HCT116 (cell line): ENCODE results near the gene CPSF2. TPM values are rescaled to one million over a fixed set of nuclear protein-coding genes. Genes with fewer than 3 reads are reported as not detected.

Experiments
- ATAC-seq: fragments of 200-7000 bp; cut with Tn5 transposase; 2 replicates; pipeline ENCODE4 v1.9.1; 2020; ENCODE audit warnings: mild to moderate bottlenecking, moderate library complexity
- BruUV-seq: library from RNA; stranded (reverse); fragments of 400-500 nt; replicated peaks from 2 replicates; lab custom pipeline; 2021; lab: Mats Ljungman, UMichigan
- CTCF ChIA-PET: fragments of 300-600 bp; sonication (Branson Sonifier 250); formaldehyde crosslinking; loops from one replicate; lab custom pipeline; 2021; ENCODE audit warnings: antibody characterized with exemption; lab: Charles Lee
- POLR2A ChIA-PET: fragments of 300-600, 350-600 bp; sonication (Branson Sonifier 250); formaldehyde crosslinking; loops from one replicate; lab custom pipeline; 2021; ENCODE audit warnings: antibody characterized with exemption; lab: Charles Lee
- RAD21 ChIA-PET, 2 experiments: fragments of 300-600 bp; sonication (Branson Sonifier 250); formaldehyde crosslinking; loops; one replicate each; lab custom pipeline; 2023; ENCODE audit warnings: low total read pairs in 2 of 2; ENCODE audit not compliant: uncharacterized antibody in 2 of 2, unreplicated experiment in 2 of 2, low non-redundant PET in 1 of 2; lab: Charles Lee
- DNase-seq: peaks from one replicate; pipeline ENCODE4 v3.0.0-alpha.2; 2010; ENCODE audit warnings: low read depth, low spot score
- H2AFZ ChIP-seq: fragments of 200-600 bp; shearing (Covaris generic), sonication (generic); 2 replicates; pipeline ENCODE4 v1.6.1; 2017; ENCODE audit warnings: low read depth, mixed run types, mixed read lengths, antibody characterized with exemption, low read length; ENCODE audit not compliant: poor library complexity, severe bottlenecking
- H3K27ac ChIP-seq: 2 replicates; pipeline ENCODE4 v1.5.1; 2012; ENCODE audit warnings: low read depth, low read length
- H3K27me3 ChIP-seq: fragments of 200-600 bp; sonication (generic); 2 replicates; pipeline ENCODE4 v1.6.1; 2016; ENCODE audit warnings: mixed run types, low read length, mixed read lengths; ENCODE audit not compliant: insufficient read depth
- H3K36me3 ChIP-seq, 2 experiments: fragments of 200-500 bp in 1 of 2; fragments of 200-600 bp in 1 of 2; sonication (Bioruptor generic) in 1 of 2; sonication (generic) in 1 of 2; 2 replicates each; pipeline versions ENCODE4 v1.5.1 to v1.6.1; 2014 to 2016; ENCODE audit warnings: low read length in 2 of 2, inconsistent platforms in 1 of 2, mixed read lengths in 1 of 2, mixed run types in 1 of 2; ENCODE audit not compliant: insufficient read depth in 2 of 2, control insufficient read depth in 1 of 2
- H3K4me1 ChIP-seq, 2 experiments: fragments of 200-600 bp in 1 of 2; sonication (generic) in 1 of 2; 2 replicates each; pipeline versions ENCODE4 v1.5.1 to v1.6.1; 2012 to 2017; ENCODE audit warnings: low read length in 2 of 2, inconsistent platforms in 1 of 2, mild to moderate bottlenecking in 1 of 2, mixed read lengths in 1 of 2, mixed run types in 1 of 2, moderate library complexity in 1 of 2; ENCODE audit not compliant: insufficient read depth in 2 of 2, control insufficient read depth in 1 of 2
- H3K4me2 ChIP-seq: fragments of 200-600 bp; sonication (generic); 2 replicates; pipeline ENCODE4 v1.6.1; 2017; ENCODE audit warnings: mixed run types, low read length, mixed read lengths
- H3K4me3 ChIP-seq, 2 experiments: fragments of 200-600 bp in 1 of 2; sonication (generic) in 1 of 2; replicated peaks in 1 of 2; 2 replicates each; pipeline ENCODE4 v1.5.1; 2011 to 2016; ENCODE audit warnings: low read length in 2 of 2, control low read depth in 1 of 2, low read depth in 1 of 2, mild to moderate bottlenecking in 1 of 2, mixed read lengths in 1 of 2, mixed run types in 1 of 2
- H3K79me2 ChIP-seq: fragments of 200-600 bp; sonication (generic); 2 replicates; pipeline ENCODE4 v1.6.1; 2017; ENCODE audit warnings: mild to moderate bottlenecking, mixed run types, low read length, moderate library complexity, mixed read lengths; ENCODE audit not compliant: insufficient read depth
- H3K9ac ChIP-seq: fragments of 200-600 bp; sonication (generic); 2 replicates; pipeline ENCODE4 v1.6.1; 2016; ENCODE audit warnings: low read length, mixed read lengths
- H3K9me2 ChIP-seq: fragments of 200-600 bp; sonication (generic), shearing (Covaris generic); 2 replicates; pipeline ENCODE4 v1.6.1; 2017; ENCODE audit warnings: mixed run types, mild to moderate bottlenecking, moderate library complexity; ENCODE audit not compliant: insufficient read depth
- H3K9me3 ChIP-seq, 2 experiments: fragments of 200-500 bp in 1 of 2; fragments of 200-600 bp in 1 of 2; sonication (Bioruptor generic) in 1 of 2; sonication (generic) in 1 of 2; 2 replicates each; pipeline ENCODE4 v1.6.1; 2014 to 2017; ENCODE audit warnings: low read length in 2 of 2, mixed read lengths in 2 of 2, inconsistent platforms in 1 of 2, low read depth in 1 of 2, mild to moderate bottlenecking in 1 of 2, mixed run types in 1 of 2, moderate library complexity in 1 of 2; ENCODE audit not compliant: control insufficient read depth in 1 of 2, insufficient read depth in 1 of 2
- H4K20me1 ChIP-seq: fragments of 200-600 bp; sonication (generic), shearing (Covaris generic); 2 replicates; pipeline ENCODE4 v1.6.1; 2017; ENCODE audit warnings: mixed run types, mild to moderate bottlenecking, moderate library complexity; ENCODE audit not compliant: insufficient read depth
- CBX3 ChIP-seq: IDR thresholded peaks from 2 replicates; pipeline ENCODE4 v1.6.1; 2012; ENCODE audit warnings: low read depth
- CEBPB ChIP-seq: IDR thresholded peaks from 2 replicates; pipeline ENCODE4 v1.6.1; 2012; ENCODE audit warnings: low read depth
- EGR1 ChIP-seq: IDR thresholded peaks from 2 replicates; pipeline ENCODE4 v1.6.1; 2012; ENCODE audit warnings: low read depth
- EZH2 ChIP-seq: fragments of 200-600 bp; sonication (generic); IDR thresholded peaks from 2 replicates; pipeline ENCODE4 v1.6.1; 2017; ENCODE audit warnings: antibody characterized with exemption, mixed run types
- EZH2phosphoT487 ChIP-seq: fragments of 200-600 bp; IDR thresholded peaks from 2 replicates; pipeline ENCODE4 v1.6.1; 2018; ENCODE audit warnings: antibody characterized with exemption, borderline replicate concordance
- FOSL1 ChIP-seq: IDR thresholded peaks from 2 replicates; pipeline ENCODE4 v1.6.1; 2012; ENCODE audit warnings: low read depth
- JUND ChIP-seq: IDR thresholded peaks from 2 replicates; pipeline ENCODE4 v1.6.1; 2012
- POLR2A ChIP-seq: IDR thresholded peaks from 2 replicates; pipeline ENCODE4 v1.7.0; 2011; ENCODE audit warnings: borderline replicate concordance; ENCODE audit not compliant: insufficient read depth, insufficient read length; ENCODE audit errors: extremely low read depth
- POLR2AphosphoS5 ChIP-seq: IDR thresholded peaks from 2 replicates; pipeline ENCODE4 v1.6.1; 2011; ENCODE audit warnings: mild to moderate bottlenecking, low read depth, low read length, moderate library complexity
- SRF ChIP-seq: IDR thresholded peaks from 2 replicates; pipeline ENCODE4 v1.6.1; 2012; ENCODE audit warnings: low read depth
- TCF7L2 ChIP-seq: IDR thresholded peaks from 2 replicates; pipeline ENCODE4 v1.7.0; 2011; ENCODE audit warnings: borderline replicate concordance, inconsistent platforms; ENCODE audit not compliant: insufficient read depth, insufficient read length; ENCODE audit errors: extremely low read depth
- YY1 ChIP-seq: IDR thresholded peaks from 2 replicates; pipeline ENCODE4 v1.6.1; 2011; ENCODE audit warnings: low read length, low read depth, moderate library complexity, mild to moderate bottlenecking; ENCODE audit not compliant: insufficient replicate concordance; ENCODE audit errors: extremely low read depth
- intact Hi-C: fragments of 100-400 bp; cut with micrococcal nuclease; formaldehyde crosslinking; loops from 2 replicates; pipeline ENCODE4 v1.10.0; 2022
- total RNA-seq: library from RNA; stranded (reverse); gene quantifications from one replicate; pipeline ENCODE4 v1.2.1, GENCODE V29; 2021; ENCODE audit not compliant: unreplicated experiment
- TF ChIP-seq, protein P1 (sequence below), 3 experiments: fragments of 200-600 bp in 1 of 3; sonication (generic) in 1 of 3; IDR thresholded peaks in 2 of 3; conservative IDR thresholded peaks in 1 of 3; 2 replicates each; pipeline ENCODE4 v1.5.1; 2012 to 2017; ENCODE audit warnings: low read depth in 2 of 3, low read length in 2 of 3, antibody characterized with exemption in 1 of 3, borderline replicate concordance in 1 of 3, control low read depth in 1 of 3, mild to moderate bottlenecking in 1 of 3, mixed read lengths in 1 of 3, mixed run types in 1 of 3, moderate library complexity in 1 of 3; ENCODE audit not compliant: insufficient read depth in 1 of 3

Gene CPSF2
- total RNA-seq, 1 experiment from 2014 or later: 77.0 TPM

DNA sequence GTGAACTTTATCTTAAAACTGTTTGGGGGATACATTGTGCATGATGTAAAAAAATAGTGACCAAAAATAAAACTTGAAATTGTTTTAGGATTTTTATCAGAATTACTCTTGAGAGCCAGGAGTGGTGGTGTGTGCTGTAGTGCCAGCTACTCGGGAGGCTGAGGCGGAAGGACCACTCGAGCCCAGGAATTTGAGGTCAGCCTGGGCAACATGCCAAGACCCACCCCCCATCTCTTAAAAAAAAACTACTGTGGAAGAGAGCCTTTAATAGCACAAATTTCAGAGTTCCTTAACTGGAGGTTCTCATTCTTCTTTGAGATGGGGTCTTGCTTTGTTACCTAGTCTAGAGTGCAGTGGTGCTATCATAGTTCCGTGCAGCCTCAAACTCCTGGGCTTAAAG, 21.5 kb downstream of the CPSF2 start:
- ATAC-seq (no peak), DNase-seq (no peak)
- Histone ChIP-seq H3K36me3 (peaks cover 45 to 46% of the 10 kb centered on the region in 2 experiments; a peak in 3 of 4 replicates), H3K27ac (no peak overlapping the region), H3K4me2 (no peak overlapping the region), H3K27me3 (no peaks in the 10 kb centered on the region), H3K9ac (no peak overlapping the region), H3K4me3 (no peak overlapping the region), H2AFZ (no peak overlapping the region), H3K9me2 (no peaks in the 10 kb centered on the region), H3K79me2 (no peaks in the 10 kb centered on the region), H4K20me1 (no peaks in the 10 kb centered on the region), H3K4me1 (no peaks in the 10 kb centered on the region), H3K9me3 (no peaks in the 10 kb centered on the region)
- BruUV-seq: no TSS peak
- RAD21 ChIA-PET: no interaction called here
- intact Hi-C loops: no loop called here
- CTCF ChIA-PET: no interaction called here
- POLR2A ChIA-PET: no interaction called here
- no peak for TF ChIP-seq YY1

DNA sequence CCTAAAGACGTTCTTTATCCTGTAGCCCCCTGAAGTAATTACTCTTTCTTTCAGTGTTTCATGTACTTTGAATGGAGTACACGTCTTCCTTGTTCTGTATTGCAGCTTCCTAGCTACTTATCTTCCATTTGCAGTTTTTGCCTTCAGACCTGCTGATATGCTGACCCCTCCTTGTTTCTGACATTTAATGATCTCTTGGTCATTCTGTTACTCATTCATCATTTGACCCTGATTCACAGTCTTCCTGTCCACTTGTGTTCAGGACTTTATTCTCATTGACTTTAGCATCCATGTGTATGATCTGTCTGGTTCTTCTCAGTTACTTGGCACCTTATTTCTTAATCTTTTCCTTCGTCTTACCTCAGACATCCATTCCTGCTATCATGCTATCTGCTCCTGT, 22.2 kb downstream of the CPSF2 start:
- Histone ChIP-seq H3K36me3 (peaks cover 42 to 46% of the 10 kb centered on the region in 2 experiments; a peak in 3 of 4 replicates), H3K9me3 (no peaks in the 10 kb centered on the region), H3K4me1 (no peaks in the 10 kb centered on the region), H2AFZ (no peak overlapping the region), H3K4me2 (no peak overlapping the region), H3K9ac (no peak overlapping the region), H3K27ac (no peak overlapping the region), H3K27me3 (no peaks in the 10 kb centered on the region), H3K4me3 (no peak overlapping the region), H3K9me2 (no peaks in the 10 kb centered on the region), H3K79me2 (no peaks in the 10 kb centered on the region), H4K20me1 (no peaks in the 10 kb centered on the region)
- RAD21 ChIA-PET: no interaction called here
- no TSS peak for BruUV-seq
- TF ChIP-seq EGR1 (no peak), CBX3 (no peak), JUND (no peak), YY1 (no peak), EZH2 (no peak), SRF (no peak), POLR2A (no peak), FOSL1 (no peak), TCF7L2 (no peak), EZH2phosphoT487 (no peak), POLR2AphosphoS5 (no peak), CEBPB (no peak)
- TF ChIP-seq, protein P1, sequence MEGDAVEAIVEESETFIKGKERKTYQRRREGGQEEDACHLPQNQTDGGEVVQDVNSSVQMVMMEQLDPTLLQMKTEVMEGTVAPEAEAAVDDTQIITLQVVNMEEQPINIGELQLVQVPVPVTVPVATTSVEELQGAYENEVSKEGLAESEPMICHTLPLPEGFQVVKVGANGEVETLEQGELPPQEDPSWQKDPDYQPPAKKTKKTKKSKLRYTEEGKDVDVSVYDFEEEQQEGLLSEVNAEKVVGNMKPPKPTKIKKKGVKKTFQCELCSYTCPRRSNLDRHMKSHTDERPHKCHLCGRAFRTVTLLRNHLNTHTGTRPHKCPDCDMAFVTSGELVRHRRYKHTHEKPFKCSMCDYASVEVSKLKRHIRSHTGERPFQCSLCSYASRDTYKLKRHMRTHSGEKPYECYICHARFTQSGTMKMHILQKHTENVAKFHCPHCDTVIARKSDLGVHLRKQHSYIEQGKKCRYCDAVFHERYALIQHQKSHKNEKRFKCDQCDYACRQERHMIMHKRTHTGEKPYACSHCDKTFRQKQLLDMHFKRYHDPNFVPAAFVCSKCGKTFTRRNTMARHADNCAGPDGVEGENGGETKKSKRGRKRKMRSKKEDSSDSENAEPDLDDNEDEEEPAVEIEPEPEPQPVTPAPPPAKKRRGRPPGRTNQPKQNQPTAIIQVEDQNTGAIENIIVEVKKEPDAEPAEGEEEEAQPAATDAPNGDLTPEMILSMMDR (IDR thresholded peaks at IDR 0.05 in 2 of 3, conservative IDR thresholded peaks at IDR 0.05 in 1 of 3; ENCODE audit: borderline replicate concordance in 1 of 3, insufficient read depth in 1 of 3, low read depth in 2 of 3, low read length in 2 of 3): no peak
- intact Hi-C loops: no loop called here
- ATAC-seq: no peak
- POLR2A ChIA-PET: no interaction called here
- CTCF ChIA-PET: interaction anchor here (1.0 kb wide), 1 partner anchor 8 kb away, joined by 3 read pairs; no protein-coding TSS in a partner anchor
- DNase-seq: no peak
